HL-60 (cell line): ENCODE measurements around the gene SLC2A9.
A peak's percentile ranks its signal among the peaks of the same experiment; 100 is the strongest.

Experiments
- DNase-seq, 2 experiments: peaks; one replicate each; pipeline ENCODE4 v3.0.0-alpha.2; 2010 to 2020; ENCODE audit warnings: low read depth in 1 of 2, low spot score in 1 of 2
- H3K27ac ChIP-seq: fragments of 250-450 bp; sonication (Bioruptor Pico); replicated peaks from 2 replicates; pipeline ENCODE4 v1.5.1; 2020; ENCODE audit warnings: mild to moderate bottlenecking, moderate library complexity
- H3K27me3 ChIP-seq: fragments of 250-450 bp; sonication (Bioruptor Pico); 2 replicates; pipeline ENCODE4 v1.5.1; 2021; ENCODE audit warnings: mild to moderate bottlenecking, moderate library complexity; ENCODE audit not compliant: insufficient read depth, poor library complexity, severe bottlenecking
- H3K4me3 ChIP-seq: replicated peaks from 2 replicates; pipeline ENCODE4 v1.5.1; 2011; ENCODE audit warnings: mild to moderate bottlenecking, control low read depth, low read length; ENCODE audit not compliant: insufficient read depth
- GABPA ChIP-seq: IDR thresholded peaks from 2 replicates; pipeline ENCODE4 v1.6.1; 2012; ENCODE audit warnings: low read depth
- POLR2AphosphoS5 ChIP-seq: IDR thresholded peaks from 2 replicates; pipeline ENCODE4 v1.6.1; 2012; ENCODE audit warnings: low read depth
- SPI1 ChIP-seq: IDR thresholded peaks from 2 replicates; pipeline ENCODE4 v1.6.1; 2012; ENCODE audit warnings: low read depth, mild to moderate bottlenecking, borderline replicate concordance
- TF ChIP-seq, protein P1 (sequence below): IDR thresholded peaks from 2 replicates; pipeline ENCODE4 v1.6.1; 2012; ENCODE audit warnings: low read depth; ENCODE audit not compliant: insufficient replicate concordance
- TF ChIP-seq, protein P2 (sequence below): IDR thresholded peaks from one replicate; pipeline ENCODE4 v1.5.1; 2011; ENCODE audit warnings: low read length, control low read depth, inconsistent platforms; ENCODE audit not compliant: insufficient read depth

The SLC2A9 gene

GRCh38 chr4:10033191-10033881 is 12.0 kb upstream of the SLC2A9 start:
- Histone ChIP-seq H3K27me3 (no peaks in the 10 kb centered on the region), H3K27ac (no peak overlapping the region), H3K4me3 (no peak overlapping the region)
- DNase-seq, result no peak
- TF ChIP-seq, protein P1, sequence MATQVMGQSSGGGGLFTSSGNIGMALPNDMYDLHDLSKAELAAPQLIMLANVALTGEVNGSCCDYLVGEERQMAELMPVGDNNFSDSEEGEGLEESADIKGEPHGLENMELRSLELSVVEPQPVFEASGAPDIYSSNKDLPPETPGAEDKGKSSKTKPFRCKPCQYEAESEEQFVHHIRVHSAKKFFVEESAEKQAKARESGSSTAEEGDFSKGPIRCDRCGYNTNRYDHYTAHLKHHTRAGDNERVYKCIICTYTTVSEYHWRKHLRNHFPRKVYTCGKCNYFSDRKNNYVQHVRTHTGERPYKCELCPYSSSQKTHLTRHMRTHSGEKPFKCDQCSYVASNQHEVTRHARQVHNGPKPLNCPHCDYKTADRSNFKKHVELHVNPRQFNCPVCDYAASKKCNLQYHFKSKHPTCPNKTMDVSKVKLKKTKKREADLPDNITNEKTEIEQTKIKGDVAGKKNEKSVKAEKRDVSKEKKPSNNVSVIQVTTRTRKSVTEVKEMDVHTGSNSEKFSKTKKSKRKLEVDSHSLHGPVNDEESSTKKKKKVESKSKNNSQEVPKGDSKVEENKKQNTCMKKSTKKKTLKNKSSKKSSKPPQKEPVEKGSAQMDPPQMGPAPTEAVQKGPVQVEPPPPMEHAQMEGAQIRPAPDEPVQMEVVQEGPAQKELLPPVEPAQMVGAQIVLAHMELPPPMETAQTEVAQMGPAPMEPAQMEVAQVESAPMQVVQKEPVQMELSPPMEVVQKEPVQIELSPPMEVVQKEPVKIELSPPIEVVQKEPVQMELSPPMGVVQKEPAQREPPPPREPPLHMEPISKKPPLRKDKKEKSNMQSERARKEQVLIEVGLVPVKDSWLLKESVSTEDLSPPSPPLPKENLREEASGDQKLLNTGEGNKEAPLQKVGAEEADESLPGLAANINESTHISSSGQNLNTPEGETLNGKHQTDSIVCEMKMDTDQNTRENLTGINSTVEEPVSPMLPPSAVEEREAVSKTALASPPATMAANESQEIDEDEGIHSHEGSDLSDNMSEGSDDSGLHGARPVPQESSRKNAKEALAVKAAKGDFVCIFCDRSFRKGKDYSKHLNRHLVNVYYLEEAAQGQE, result no peak
- TF ChIP-seq POLR2AphosphoS5 (no peak), GABPA (no peak), SPI1 (no peak)
- TF ChIP-seq, protein P2, sequence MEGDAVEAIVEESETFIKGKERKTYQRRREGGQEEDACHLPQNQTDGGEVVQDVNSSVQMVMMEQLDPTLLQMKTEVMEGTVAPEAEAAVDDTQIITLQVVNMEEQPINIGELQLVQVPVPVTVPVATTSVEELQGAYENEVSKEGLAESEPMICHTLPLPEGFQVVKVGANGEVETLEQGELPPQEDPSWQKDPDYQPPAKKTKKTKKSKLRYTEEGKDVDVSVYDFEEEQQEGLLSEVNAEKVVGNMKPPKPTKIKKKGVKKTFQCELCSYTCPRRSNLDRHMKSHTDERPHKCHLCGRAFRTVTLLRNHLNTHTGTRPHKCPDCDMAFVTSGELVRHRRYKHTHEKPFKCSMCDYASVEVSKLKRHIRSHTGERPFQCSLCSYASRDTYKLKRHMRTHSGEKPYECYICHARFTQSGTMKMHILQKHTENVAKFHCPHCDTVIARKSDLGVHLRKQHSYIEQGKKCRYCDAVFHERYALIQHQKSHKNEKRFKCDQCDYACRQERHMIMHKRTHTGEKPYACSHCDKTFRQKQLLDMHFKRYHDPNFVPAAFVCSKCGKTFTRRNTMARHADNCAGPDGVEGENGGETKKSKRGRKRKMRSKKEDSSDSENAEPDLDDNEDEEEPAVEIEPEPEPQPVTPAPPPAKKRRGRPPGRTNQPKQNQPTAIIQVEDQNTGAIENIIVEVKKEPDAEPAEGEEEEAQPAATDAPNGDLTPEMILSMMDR, result no peak

DNA sequence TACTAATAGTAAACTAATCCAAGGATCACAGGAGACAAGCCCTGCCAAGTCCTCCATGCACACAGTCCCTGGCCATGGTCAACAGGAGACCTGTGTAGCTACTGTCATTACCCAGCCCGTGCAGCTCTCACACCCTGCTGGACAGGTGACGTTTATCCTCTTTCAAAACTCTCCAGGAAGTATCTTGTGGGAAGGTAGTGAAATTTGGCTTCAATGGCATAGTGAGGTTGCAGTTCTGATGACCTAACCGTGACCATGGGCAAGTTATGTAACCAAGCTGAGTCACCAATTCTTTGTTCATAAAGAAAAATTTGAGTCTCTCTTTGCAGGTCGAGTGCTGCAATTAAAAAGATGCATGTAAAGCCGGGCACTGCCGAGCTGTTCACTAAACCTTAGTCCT is 11.3 kb upstream of the SLC2A9 start:
- TF ChIP-seq, protein P1, result no peak
- TF ChIP-seq, protein P2, result no peak
- no peak for TF ChIP-seq POLR2AphosphoS5
- no peak for TF ChIP-seq GABPA
- no peak for TF ChIP-seq SPI1

GRCh38 chr4:10031668-10032590 is 10.6 kb upstream of the SLC2A9 start:
- no peak overlapping the region for H3K27ac ChIP-seq
- no peaks in the 10 kb centered on the region for H3K27me3 ChIP-seq
- TF ChIP-seq, protein P1, result no peak
- no peak for TF ChIP-seq POLR2AphosphoS5
- no peak for TF ChIP-seq SPI1
- no peak for TF ChIP-seq GABPA
- TF ChIP-seq, protein P2, result no peak
- DNase-seq, result no peak
- no peak overlapping the region for H3K4me3 ChIP-seq

More for the DNA sequence above, 11.3 kb upstream of the SLC2A9 start:
- H3K27me3 ChIP-seq, result no peaks in the 10 kb centered on the region
- no peak overlapping the region for H3K4me3 ChIP-seq
- DNase-seq, result peak; percentile 75 to 84
- no peak overlapping the region for H3K27ac ChIP-seq
